Activated CD4-positive, alpha-beta T cell treated with anti-CD3 and anti-CD28 coated beads for 36 hours (primary cell): ENCODE data around the gene ATF6. TPM values are rescaled to one million over a fixed set of nuclear protein-coding genes. Genes with fewer than 3 reads are reported as not detected.

Experiments
- ATAC-seq: fragments of 200-7000 bp; cut with Tn5 transposase; one replicate; pipeline ENCODE4 v1.10.0; 2021; ENCODE audit warnings: mild to moderate bottlenecking, moderate library complexity
- CTCF ChIA-PET: fragments of 350-600 bp; sonication (Branson Sonifier 250); formaldehyde crosslinking; loops from one replicate; lab custom pipeline; 2021; ENCODE audit warnings: antibody characterized with exemption; lab: Charles Lee
- POLR2A ChIA-PET: fragments of 350-600 bp; sonication (Branson Sonifier 250); formaldehyde crosslinking; loops from one replicate; lab custom pipeline; 2021; ENCODE audit warnings: antibody characterized with exemption, inconsistent platforms; lab: Charles Lee
- DNase-seq: peaks from one replicate; pipeline ENCODE4 v3.0.0-alpha.2; 2020
- H3K27ac Mint-ChIP-seq: one replicate; pipeline ENCODE4 v1.8.0; 2021; ENCODE audit warnings: mixed read lengths
- H3K27me3 Mint-ChIP-seq: one replicate; pipeline ENCODE4 v1.8.0; 2021; ENCODE audit warnings: mixed read lengths
- H3K36me3 Mint-ChIP-seq: one replicate; pipeline ENCODE4 v1.8.0; 2021; ENCODE audit warnings: low read depth, mixed read lengths
- H3K4me1 Mint-ChIP-seq: one replicate; pipeline ENCODE4 v1.8.0; 2021; ENCODE audit warnings: mixed read lengths
- H3K4me3 Mint-ChIP-seq: one replicate; pipeline ENCODE4 v1.8.0; 2021; ENCODE audit warnings: mild to moderate bottlenecking, moderate library complexity, mixed read lengths
- H3K9me3 Mint-ChIP-seq: one replicate; pipeline ENCODE4 v1.8.0; 2021; ENCODE audit warnings: low read depth, mixed read lengths
- intact Hi-C, 2 experiments: fragments of 100-400 bp; cut with DNase I in 1 of 2; cut with micrococcal nuclease in 1 of 2; formaldehyde crosslinking; loops; one replicate each; pipeline versions ENCODE4 v1.14.2 to v1.15.1; 2022 to 2024; cut with DNase I, micrococcal nuclease
- total RNA-seq, 2 experiments: library from RNA; stranded (reverse); gene quantifications; one replicate each; pipeline ENCODE4 v1.2.3, GENCODE V29; 2021

ATF6 gene
- total RNA-seq, 2 experiments from 2014 or later, result 23.7 to 31.9 TPM

DNA sequence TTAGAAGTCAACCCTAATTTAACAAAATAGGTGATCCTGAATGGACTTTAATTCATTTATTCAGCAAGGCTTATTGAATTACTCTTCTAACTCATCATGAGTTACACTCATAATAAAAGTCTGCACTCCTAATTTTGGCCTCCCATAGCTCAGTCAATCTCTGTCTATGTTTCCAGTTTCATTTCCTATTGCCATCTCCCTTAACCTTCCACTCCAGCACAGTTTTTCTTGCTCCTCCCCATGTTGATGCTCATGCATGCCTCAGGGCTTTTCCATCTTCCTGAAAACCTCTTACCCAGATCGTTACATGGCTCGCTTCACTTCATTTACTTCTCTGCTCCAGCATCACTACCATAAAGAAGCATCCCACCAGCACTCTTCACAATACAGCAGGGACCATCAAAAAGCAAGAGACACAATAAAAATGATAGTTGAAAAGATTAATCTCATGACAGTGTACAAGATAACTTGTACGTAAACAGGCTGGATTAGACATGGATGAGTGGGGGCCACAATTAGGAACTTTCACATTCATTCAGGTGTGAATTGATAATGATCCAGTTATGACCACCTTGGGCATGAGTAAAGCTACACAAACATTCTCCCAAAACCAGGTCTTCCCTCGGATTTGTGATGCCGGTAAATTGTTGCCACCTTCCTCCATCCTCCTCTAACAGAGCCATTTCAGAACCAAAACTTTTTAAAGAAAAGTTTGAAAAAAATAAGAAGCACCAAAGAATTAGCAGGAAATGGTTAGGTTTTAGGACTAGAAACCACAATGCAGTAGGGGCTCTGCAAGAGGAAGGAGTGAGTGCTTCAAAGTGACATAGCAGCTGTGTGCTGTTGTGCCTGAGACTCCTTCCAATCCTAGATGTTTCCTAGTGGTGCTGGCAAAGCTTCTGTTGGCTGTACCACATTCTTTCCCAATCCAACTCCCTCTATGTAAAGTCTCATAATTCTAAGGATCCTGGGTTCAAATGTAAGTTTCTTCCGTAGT is 167.8 kb downstream of the ATF6 start:
- intact Hi-C loops, result loop anchor here in 1 of 2 experiments (1.0 kb wide), 2 partner anchors 19 to 28 kb away; no protein-coding TSS in a partner anchor
- Mint-ChIP-seq H3K4me3 (peak overlapping the region; percentile 2), H3K27me3 (no peaks in the 10 kb centered on the region), H3K4me1 (peaks cover 52% of the 10 kb centered on the region), H3K36me3 (peaks cover 12% of the 10 kb centered on the region), H3K27ac (peak overlapping the region; percentile 84), H3K9me3 (peaks cover 1% of the 10 kb centered on the region)
- ChIA-PET POLR2A (no interaction called here), CTCF (interaction anchor here (1.2 to 1.5 kb wide), 2 partner anchors 13 to 141 kb away, joined by 3 to 4 read pairs; no protein-coding TSS in a partner anchor)
- DNase-seq (no peak), ATAC-seq (peak; percentile 81)

DNA sequence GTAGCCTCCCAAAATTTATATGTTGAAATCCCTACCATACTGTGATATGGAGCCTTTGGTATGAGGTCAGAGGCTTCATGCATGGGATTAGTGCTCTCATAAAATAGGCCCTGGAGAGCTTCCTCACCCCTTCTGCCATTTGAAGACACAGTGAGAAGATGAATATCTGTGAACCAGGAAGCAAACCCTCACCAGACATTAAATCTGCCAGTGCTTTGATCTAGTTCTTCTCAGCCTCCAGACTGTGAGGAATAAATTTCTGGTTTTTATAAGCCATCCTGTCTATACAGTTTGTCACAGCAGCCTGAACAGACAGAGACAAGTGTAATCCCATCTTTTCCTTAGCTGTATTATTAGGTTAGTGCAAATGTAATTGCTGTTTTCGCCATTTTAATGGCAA is 169.1 kb downstream of the ATF6 start:
- intact Hi-C loops, result no loop called here
- H3K27ac Mint-ChIP-seq, result peak overlapping the region; percentile 84

DNA sequence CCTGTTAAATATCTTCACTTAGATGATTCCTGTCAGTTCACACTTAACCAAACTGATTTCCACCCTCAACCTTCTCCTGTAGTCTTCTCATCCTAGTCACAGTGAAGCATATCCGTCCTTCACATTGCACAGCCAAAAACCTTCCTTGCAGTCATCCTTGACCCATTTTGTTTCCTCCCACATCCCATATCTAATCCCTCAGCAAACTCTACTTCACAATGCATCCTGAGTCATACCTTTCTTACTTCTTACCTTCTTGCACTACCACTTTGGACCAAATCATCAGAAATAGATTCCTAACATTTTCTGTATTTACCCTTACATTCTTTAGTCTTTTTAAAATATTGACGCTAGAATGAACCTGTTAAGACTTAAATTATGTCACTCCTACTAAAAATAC is 170.7 kb downstream of the ATF6 start:
- Mint-ChIP-seq H3K27me3 (no peaks in the 10 kb centered on the region), H3K9me3 (peaks cover 1% of the 10 kb centered on the region), H3K36me3 (peaks cover 12% of the 10 kb centered on the region), H3K4me1 (peaks cover 43% of the 10 kb centered on the region), H3K4me3 (no peak overlapping the region), H3K27ac (no peak overlapping the region)
- intact Hi-C loops, result no loop called here
- DNase-seq (no peak), ATAC-seq (no peak)
- CTCF ChIA-PET, result no interaction called here
- POLR2A ChIA-PET, result no interaction called here

More for the DNA sequence above, 169.1 kb downstream of the ATF6 start:
- DNase-seq (no peak), ATAC-seq (no peak)
- Mint-ChIP-seq H3K9me3 (peaks cover 1% of the 10 kb centered on the region), H3K4me1 (peaks cover 46% of the 10 kb centered on the region), H3K4me3 (no peak overlapping the region), H3K27me3 (no peaks in the 10 kb centered on the region), H3K36me3 (peaks cover 8% of the 10 kb centered on the region)
- ChIA-PET CTCF (interaction anchor here (0.9 kb wide), 1 partner anchor 17 kb away, joined by 3 read pairs; no protein-coding TSS in a partner anchor), POLR2A (no interaction called here)

DNA sequence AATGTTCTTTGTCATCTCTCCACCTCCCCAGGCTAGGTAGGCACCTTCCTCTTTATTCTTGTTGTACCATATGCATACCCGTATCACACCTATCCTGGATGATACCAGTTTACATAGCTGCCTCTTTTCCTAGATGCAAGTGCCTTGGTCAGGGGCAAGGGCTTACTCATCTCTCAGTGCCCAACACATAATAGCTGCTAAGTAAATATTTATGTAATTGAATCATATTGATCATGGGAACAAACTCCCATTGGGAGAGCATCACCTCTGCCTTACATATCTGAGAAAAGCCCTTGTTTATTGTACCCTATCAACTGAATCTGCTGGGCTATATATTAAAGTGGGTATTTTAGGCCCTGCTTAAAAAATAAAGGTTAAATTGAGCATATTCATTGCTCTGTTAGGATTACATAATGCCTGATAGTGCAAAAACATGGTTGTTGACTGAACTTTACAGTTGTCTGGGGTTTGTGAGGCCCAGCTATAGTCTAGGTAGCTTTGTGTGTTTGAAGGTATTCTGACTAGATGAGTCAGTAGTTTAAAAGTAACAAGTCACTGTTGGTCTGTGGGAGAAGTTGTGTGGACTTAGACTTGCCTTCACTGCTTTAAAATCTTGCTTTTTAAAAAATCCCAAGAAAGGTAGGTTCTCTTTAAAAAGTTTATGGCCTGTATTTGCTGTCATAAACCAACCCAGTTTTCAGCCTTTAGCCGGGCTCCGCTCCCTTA is 174.9 kb downstream of the ATF6 start:
- ATAC-seq, result no peak
- Mint-ChIP-seq H3K9me3 (no peaks in the 10 kb centered on the region), H3K4me3 (no peak overlapping the region), H3K36me3 (peaks cover 35% of the 10 kb centered on the region), H3K27me3 (no peaks in the 10 kb centered on the region), H3K27ac (no peak overlapping the region), H3K4me1 (peaks cover 8% of the 10 kb centered on the region)
- POLR2A ChIA-PET, result no interaction called here
- CTCF ChIA-PET, result interaction anchor here (0.6 to 1.4 kb wide), 2 partner anchors 77 to 96 kb away, joined by 3 to 4 read pairs; no protein-coding TSS in a partner anchor
- no peak for DNase-seq
- intact Hi-C loops, result no loop called here

DNA sequence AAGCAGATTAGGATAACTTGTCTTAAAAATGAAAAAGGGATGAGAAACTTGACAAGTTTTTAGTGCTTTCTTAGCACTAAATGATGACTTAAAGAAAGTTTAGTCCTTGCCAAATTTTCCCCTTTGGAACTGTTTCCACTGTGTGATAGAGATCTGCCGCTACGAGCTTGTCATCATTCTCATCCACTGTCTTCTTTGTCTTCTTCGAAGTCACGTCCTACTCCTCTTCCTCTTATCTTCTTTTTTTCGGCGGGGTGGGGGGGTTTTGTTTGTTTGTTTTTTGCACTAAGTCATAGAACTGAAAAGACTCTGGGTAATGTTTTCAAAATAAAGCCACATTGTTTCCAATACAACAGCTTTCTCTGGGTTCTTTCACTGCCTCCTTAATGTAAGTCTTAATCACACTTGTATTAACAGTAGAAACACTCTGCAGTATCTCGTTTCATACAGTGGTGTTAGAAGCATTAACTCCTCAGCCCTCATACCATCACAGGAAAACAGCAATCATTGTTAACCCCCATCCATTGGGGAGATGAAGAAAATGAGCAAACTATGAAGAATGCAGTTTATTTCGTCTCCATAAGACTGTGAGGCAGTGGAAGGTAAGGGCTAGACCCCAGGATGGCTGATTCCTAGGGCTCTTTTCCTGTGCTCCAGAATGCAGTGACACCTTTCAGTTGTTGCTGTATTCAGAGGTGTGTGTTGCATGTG is 175.8 kb downstream of the ATF6 start:
- Mint-ChIP-seq H3K9me3 (no peaks in the 10 kb centered on the region), H3K4me3 (no peak overlapping the region), H3K27me3 (no peaks in the 10 kb centered on the region), H3K36me3 (peaks cover 32% of the 10 kb centered on the region), H3K4me1 (peaks cover 3% of the 10 kb centered on the region), H3K27ac (no peak overlapping the region)
- intact Hi-C loops, result no loop called here
- POLR2A ChIA-PET, result no interaction called here
- DNase-seq (no peak), ATAC-seq (no peak)
- CTCF ChIA-PET, result interaction anchor here (0.6 to 1.4 kb wide), 2 partner anchors 78 to 95 kb away, joined by 3 to 4 read pairs; no protein-coding TSS in a partner anchor

DNA sequence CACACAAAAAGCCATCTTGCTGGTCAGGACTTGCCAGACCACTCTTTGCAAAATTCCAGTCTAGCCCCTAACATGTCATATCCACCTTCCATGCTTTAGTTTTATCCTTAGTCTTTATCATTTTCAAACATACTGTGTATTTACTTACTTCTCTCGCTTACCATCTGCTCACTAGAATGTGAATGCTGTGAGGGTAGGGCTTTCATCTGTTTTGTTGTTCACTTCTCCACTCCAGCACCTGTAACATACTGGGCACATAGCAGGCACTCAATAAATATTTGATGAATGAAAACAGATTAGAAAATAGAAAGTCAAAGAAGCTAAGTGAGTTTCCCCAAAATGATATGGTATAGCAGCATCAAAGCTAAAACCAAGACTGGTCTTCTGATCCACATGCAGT is 177.6 kb downstream of the ATF6 start:
- no peaks in the 10 kb centered on the region for H3K27me3 Mint-ChIP-seq
- ChIA-PET POLR2A (no interaction called here), CTCF (interaction anchor here (1.1 kb wide), 1 partner anchor 10 kb away, joined by 3 read pairs; no protein-coding TSS in a partner anchor)
- no peaks in the 10 kb centered on the region for H3K4me1 Mint-ChIP-seq
- H3K36me3 Mint-ChIP-seq, result peaks cover 36% of the 10 kb centered on the region
- H3K27ac Mint-ChIP-seq, result no peak overlapping the region
- no peak for ATAC-seq
- no peaks in the 10 kb centered on the region for H3K9me3 Mint-ChIP-seq
- intact Hi-C loops, result no loop called here
- H3K4me3 Mint-ChIP-seq, result no peak overlapping the region
- no peak for DNase-seq

DNA sequence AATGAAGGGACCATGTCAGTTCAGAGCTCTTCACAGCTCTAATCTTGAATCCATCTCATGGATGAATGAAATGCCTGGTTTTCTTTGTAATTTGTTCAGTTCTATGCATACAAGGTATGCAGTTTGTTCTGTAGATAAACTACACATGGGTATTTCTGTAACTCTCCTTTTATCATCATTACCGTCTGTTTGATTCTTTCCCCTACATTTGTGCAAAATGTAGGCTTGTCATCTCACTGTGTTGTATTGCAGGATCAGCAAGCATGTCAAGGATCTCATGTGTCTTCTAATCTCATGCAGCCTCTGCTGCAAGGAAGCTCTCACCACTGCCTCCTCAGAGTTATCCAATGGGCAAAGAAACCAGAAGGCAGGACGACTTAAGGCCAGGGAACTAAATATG is 178.3 kb downstream of the ATF6 start:
- ATAC-seq (no peak), DNase-seq (no peak)
- H3K4me3 Mint-ChIP-seq, result no peak overlapping the region
- intact Hi-C loops, result no loop called here
- H3K27me3 Mint-ChIP-seq, result no peaks in the 10 kb centered on the region
- no peak overlapping the region for H3K27ac Mint-ChIP-seq
- ChIA-PET CTCF (interaction anchor here (1.1 kb wide), 1 partner anchor 9 kb away, joined by 3 read pairs; no protein-coding TSS in a partner anchor), POLR2A (no interaction called here)
- no peaks in the 10 kb centered on the region for H3K9me3 Mint-ChIP-seq
- peaks cover 38% of the 10 kb centered on the region for H3K36me3 Mint-ChIP-seq
- no peaks in the 10 kb centered on the region for H3K4me1 Mint-ChIP-seq

DNA sequence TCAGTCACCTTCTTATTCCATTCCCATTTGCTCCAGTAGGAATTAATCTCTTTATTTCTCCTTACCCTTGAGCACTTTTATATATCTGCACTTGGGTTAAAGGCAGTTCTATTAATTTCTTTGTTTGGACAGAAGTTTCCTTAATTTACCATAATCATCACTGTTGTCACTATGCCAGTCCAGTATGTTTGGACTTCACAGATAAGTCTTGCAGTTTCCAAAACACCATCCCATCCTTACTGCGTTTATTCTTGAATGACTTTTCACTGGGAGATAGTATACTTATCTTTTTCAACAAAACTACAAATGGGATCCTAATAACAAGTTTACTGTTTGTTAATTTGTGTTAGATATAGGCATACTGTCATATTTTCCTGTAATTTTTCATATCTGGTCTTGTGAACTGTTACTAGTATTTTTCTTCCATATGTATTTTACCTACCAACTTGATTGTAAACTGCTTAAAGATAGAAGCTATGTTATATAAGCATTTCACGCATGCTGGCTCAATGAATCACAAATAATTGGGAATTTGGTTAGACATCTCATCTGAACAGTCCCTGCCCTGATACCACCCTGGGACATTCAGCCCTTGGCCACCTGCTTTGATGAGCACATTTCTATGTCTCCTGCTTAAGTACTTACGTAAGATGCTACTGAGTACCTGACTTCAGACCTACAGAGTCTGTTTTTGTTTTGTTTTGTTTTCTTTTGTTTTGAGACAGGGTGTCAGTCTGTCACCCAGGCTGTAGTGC is 179.4 kb downstream of the ATF6 start:
- peaks cover 39% of the 10 kb centered on the region for H3K36me3 Mint-ChIP-seq
- H3K27ac Mint-ChIP-seq, result no peak overlapping the region
- H3K4me3 Mint-ChIP-seq, result no peak overlapping the region
- H3K4me1 Mint-ChIP-seq, result no peaks in the 10 kb centered on the region
- no peak for DNase-seq
- ChIA-PET CTCF (interaction anchor here (1.0 kb wide), 1 partner anchor 30 kb away, joined by 3 read pairs; no protein-coding TSS in a partner anchor), POLR2A (no interaction called here)
- no peaks in the 10 kb centered on the region for H3K27me3 Mint-ChIP-seq
- no peaks in the 10 kb centered on the region for H3K9me3 Mint-ChIP-seq
- ATAC-seq, result no peak
- intact Hi-C loops, result no loop called here

DNA sequence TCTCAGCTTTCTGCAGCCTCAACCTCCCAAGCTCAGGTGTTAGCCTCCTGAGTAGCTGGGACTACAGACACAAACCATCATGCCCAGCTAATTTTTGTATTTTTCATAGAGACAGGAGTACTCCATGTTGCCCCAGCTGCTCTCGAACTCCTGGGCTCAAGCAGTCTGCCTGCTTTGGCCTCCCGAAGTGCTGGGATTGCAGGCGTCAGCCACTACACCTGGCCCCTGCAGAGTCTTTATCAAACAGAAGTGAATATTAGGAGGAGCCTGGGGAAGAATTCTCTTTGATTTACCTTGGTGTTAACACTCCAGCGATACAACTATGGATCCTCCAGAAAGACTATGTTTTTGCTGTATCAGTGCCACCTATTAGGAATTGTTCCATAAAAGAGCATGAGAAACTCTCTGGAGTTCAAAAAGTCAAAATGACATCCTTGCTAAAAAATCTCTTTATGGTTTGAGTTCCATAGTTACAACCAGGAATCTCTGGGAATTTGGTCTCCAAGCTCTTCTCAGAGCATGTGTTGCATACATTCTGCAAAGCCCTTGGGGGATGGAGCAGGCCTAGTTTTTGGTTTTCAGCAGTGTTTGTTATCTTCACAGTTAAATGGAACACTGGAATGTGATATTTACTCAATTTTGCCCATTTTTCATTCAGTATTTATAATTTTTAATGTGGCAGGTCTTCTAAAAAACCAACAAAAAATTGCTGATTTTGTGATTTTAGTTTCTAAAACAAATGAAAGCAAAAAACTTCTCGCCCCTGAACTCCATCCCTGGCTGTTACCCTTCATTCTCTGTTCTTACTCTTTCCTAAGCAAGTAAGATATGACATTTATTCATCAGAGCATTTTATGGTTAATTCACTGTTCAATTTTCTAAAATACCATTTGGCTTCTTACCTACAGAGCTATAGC is 180.2 kb downstream of the ATF6 start:
- no peaks in the 10 kb centered on the region for H3K27me3 Mint-ChIP-seq

DNA sequence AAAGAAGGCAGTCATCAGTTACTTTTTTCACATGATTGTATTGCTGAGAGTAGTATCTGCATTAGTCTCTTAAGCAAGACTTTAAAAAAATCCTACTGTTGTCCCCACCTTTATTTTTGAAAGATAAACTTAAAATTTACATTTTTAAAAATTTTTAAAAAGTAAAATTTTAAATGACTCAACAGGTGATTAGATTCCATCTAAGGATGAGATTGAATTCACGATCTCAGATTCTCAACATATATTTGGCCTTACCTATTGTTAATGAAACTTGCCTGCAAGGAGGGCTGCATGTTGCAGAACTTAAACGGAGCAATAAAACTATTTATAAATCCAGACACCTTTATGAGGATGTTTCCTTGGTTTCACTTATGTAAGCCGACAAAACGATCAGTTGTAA is 182.3 kb downstream of the ATF6 start:
- Mint-ChIP-seq H3K4me1 (peaks cover 10% of the 10 kb centered on the region), H3K9me3 (no peaks in the 10 kb centered on the region), H3K27ac (no peak overlapping the region), H3K4me3 (no peak overlapping the region), H3K36me3 (peaks cover 24% of the 10 kb centered on the region), H3K27me3 (no peaks in the 10 kb centered on the region)
- DNase-seq, result no peak
- ChIA-PET CTCF (no interaction called here), POLR2A (no interaction called here)
- intact Hi-C loops, result no loop called here
- no peak for ATAC-seq

More for the DNA sequence above, 180.2 kb downstream of the ATF6 start:
- ATAC-seq (no peak), DNase-seq (no peak)
- ChIA-PET CTCF (interaction anchor here (1.0 kb wide), 2 partner anchors 31 to 80 kb away, joined by 3 to 4 read pairs; no protein-coding TSS in a partner anchor), POLR2A (no interaction called here)
- intact Hi-C loops, result no loop called here
- Mint-ChIP-seq H3K36me3 (peaks cover 38% of the 10 kb centered on the region), H3K4me1 (no peaks in the 10 kb centered on the region), H3K4me3 (no peak overlapping the region), H3K27ac (no peak overlapping the region), H3K9me3 (no peaks in the 10 kb centered on the region)
